OCI-LY1 (cell line): ENCODE results near the gene RNF224.

Experiments
- CTCF ChIP-seq: fragments of 200-600 bp; sonication (generic), shearing (Covaris generic); IDR thresholded peaks from 2 replicates; pipeline ENCODE4 v1.5.1; 2017; ENCODE audit warnings: mild to moderate bottlenecking, antibody characterized with exemption, low read length, moderate library complexity, mixed read lengths
- EZH2 ChIP-seq: fragments of 200-600 bp; sonication (generic), shearing (Covaris generic); IDR thresholded peaks from 2 replicates; pipeline ENCODE4 v1.8.0; 2017; ENCODE audit warnings: borderline replicate concordance, mixed run types, mild to moderate bottlenecking, antibody characterized with exemption, low read length, moderate library complexity, mixed read lengths

GRCh38 chr9:137236238-137236935 lies 9.1 kb downstream of the RNF224 start:
- TF ChIP-seq CTCF (peak; percentile 99), EZH2 (no peak)
